ENCODE data around the gene VSIG4.
"Not testable (repeated sequence)": the region's sequence is repeated elsewhere in the genome, so short reads cannot be mapped to it uniquely, and the experiment has no call there.

Gene VSIG4

DNA sequence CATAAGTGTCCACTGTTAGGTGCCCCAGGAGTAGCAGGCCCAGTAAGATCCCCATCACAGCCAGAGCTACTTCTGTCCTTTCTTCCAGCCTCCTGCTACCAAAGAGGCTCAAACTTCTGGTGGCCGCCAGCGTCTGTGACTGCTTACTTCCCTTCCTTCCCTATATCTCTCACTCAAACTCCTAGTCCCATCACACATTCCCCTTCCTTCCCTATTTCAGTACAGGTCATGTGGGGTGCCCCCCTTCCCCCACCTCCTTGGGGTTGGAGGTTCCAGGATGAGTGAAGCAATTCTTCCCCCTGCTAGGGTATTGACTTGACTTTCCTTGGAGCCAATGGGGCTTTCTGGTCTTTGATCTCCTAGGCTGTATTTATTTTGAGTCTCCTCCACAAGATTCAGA, at the start of gene VSIG4:
TSS of gene VSIG4 (minus strand) at position 137 of the 400 bp plus-strand sequence. CDS start at position 55, 82 bp downstream.
- DNase-seq = no peak

DNA sequence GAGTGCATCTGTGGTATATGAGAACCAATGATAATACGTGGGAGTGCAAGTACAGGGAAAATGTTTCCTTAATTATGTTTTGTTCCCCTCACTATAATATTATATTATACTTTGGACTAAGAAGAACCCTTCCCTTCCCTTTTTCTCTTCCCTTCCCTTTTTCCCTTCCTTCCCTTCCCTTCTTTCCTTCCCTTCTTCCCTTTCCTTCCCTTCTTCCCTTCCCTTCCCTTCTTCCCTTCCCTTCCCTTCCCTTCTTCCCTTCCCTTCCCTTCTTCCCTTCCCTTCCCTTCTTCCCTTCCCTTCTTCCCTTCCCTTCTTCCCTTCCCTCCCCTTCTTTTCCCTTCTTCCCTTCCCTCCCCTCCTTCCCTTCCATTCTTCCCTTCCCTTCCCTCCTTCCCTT, 36.9 kb upstream of the VSIG4 start:
- DNase-seq = no peak

DNA sequence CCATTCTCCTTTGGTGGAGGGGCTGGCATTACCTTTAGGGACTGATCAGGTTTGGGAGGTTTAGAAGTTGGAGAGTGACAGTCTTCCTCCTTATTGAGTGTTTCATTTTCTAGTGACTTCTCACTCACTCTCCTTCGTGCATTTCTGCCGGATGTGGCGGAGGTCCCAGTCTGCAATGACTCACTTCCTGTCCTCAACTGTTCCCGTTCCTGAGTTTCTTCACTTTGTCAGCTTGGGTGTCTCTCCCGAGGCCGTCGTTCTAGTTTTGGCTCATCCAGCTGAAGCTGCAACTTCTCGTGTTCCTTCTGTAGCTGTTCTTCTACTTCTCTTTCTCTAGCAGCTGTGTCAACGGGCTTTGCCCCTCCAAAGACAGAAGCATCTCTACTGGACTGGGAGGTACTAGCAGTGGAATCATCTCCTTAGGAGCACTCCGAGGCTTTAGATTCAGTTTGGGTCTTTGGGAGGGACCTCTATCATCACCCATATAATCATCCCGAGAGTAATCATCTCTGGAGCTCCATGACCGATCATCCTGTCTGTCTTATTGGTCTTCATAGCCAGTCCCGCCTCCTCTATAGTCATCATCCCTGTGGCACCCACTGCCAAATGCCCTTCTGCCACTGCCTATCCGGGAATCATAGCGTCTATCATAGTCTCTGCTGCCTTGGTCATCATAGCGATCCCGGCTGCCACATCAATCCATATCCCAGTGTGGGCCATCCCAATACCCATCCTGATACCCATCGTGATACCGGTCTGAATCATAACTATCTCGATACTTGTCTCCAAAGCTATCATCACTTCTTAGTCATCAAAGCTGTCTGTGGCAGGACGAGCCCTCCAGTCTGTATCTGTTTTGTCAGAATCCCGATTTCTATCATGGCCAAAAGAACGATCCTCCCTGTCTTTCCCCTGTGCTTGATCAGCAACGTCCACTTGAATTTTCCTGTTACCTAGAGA, 35.3 kb upstream of the VSIG4 start:
- DNase-seq = peak; percentile 0

GRCh38 chrX:66071126-66071525, 31.2 kb upstream of the VSIG4 start:
- DNase-seq = no peak

DNA sequence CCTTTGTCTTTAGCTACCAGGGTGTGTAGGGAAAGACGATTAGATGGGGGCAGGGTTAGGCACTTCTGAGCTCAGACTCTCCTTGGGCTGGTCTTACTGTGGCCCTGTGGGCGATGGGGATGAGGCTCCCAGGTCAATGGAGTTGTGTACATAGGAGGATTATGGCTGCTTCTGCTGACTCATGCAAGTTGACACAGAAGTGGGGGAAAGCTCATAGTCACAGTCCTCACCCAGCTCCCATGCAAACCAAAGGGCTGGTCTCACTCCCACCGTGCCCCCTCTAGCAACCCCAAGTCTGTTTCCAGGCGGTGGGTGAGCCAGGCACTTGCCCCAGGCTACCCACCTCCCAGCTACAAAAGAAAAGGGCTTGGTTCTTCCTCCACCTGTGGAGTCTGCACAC, 24.4 kb upstream of the VSIG4 start:
- DNase-seq = no peak

GRCh38 chrX:66057019-66057418, 17.1 kb upstream of the VSIG4 start:
- not testable (repeated sequence) for DNase-seq

- no peak for DNase-seq
Observed at GRCh38 chrX:66054978-66055377, 15.1 kb upstream of the VSIG4 start.

- no peak for DNase-seq
Observed at GRCh38 chrX:66053414-66053813, 13.5 kb upstream of the VSIG4 start.

- no peak for DNase-seq
Observed at GRCh38 chrX:66051980-66052379, 12.1 kb upstream of the VSIG4 start.

DNA sequence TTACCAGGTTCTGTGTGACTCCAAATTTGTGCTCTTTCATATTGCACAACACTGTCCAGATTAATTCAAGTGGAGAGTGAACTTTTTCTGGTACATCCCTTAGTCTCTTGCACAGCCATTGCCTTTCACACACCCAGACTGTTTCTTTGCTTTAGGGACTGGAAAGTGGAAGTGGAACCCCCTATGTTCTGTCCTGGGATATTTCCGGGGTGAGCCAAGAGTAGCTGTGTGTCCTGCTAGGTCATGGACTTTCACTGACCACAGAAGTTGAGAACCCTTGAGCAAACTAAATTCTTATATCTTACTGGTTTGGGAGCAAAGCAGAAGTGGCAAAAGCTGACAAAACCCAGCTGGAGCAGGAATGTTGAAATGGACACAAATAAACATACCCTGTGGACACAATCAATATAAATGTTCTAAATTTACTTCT, 10.3 kb upstream of the VSIG4 start:
- DNase-seq = no peak

- DNase-seq = no peak
Observed at GRCh38 chrX:66049056-66049455, 9.2 kb upstream of the VSIG4 start.

DNA sequence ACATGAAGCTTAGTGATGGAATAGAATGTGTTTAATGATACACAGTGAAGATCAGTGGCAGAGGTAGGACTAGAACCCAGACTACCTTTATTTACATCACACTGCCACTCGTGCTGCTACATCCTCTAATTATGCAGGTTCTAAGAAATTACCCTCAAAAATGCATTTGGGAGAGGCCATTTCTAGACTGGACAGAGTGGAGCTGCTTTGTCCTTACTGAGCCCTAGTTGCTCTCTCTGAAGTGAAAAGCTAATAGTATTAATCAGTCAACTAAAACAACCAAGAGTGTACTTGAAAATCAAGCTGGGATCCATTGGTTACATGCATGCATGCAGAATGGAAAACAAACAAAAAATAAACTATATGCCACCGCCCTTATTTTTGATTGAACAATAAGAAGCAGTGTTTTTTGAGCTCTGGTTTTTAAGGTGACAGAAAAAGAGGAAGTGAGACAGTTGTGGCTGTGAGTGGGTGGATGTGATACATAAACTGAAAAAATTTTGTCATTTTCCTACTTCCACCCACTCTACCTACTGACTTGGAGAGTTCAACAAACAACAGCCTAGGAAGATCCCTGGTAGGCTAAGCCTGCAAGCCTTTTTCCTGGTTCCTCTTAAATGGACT, 6.8 kb upstream of the VSIG4 start:
- DNase-seq = no peak

DNA sequence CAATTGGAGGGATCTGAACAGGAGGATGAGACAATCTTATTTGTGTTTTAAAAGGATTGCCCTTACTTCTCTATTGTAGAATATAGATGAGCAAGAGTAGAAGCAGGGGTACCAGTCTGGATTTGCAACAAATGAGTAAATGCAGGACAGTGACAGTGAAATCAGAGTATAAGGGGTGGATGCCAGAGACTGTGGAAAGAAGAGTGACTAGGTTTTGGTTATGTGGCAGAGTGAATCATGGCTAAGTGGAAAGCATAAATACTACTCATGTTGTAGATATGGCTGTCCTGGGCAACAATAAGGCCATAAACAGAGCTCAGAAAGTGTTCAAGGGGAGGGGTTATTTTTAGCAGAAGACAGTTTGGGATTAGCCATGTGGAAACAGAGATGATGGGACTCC, 6.0 kb upstream of the VSIG4 start:
- no peak for DNase-seq

DNA sequence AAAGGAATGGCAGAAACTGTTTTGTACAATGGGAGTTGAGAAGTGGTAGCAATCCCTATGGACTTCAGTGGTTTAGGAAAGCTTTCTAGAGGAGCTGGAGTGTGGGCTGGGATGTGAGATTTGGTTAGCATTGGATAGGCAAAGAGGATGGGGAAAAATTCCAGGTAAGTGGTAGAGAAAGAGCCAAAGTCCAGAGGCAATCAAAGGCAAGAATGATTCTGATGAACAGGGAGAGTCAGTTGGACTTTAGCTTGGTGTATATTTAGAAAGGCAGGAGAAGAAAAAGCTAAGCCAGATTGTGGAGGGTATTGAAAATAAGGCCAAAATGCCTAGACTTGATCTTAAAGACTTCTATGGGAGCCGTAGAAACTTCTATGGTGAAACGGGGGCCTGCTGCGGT, 3.7 kb upstream of the VSIG4 start:
- DNase-seq = no peak

DNA sequence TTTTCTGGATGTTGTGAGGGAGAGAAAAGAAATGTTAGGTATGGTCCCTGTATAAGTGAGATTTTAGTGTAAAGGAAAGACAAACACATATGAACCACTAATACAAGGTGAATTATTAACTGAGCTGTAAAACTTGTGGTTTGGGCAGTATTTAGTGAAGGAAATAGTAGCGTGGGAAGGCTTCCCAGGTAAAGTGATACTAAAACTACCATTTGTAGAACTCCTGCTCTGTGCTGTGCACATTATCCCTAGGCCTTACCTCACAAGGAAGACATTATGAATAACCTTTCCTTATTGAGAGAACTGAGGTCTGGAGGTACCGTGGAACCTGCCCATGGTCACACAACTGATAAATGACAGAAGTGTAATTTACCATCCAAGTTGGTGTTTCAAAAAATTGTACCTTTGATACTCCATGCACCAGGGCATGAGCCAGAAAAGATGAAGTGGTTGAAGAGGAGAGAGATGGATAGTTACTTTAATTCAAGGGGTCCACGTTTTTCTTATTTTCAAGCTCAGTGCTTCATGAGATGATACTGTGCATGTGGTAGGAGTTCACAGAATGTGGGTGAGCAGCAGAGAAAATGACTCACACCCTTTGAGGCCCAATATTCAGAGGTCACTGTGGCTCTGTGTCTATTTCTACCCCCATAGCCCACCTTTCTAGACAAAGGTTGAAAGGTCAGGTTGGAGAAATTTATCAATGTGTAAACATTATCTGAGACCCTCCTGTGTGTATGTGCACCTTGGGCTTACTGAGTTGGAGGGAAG, 2.6 kb upstream of the VSIG4 start:
- DNase-seq = no peak

GRCh38 chrX:66038115-66038514, 1.8 kb downstream of the VSIG4 start:
- DNase-seq = no peak

GRCh38 chrX:66036231-66036630, 3.6 kb downstream of the VSIG4 start:
- DNase-seq = no peak

DNA sequence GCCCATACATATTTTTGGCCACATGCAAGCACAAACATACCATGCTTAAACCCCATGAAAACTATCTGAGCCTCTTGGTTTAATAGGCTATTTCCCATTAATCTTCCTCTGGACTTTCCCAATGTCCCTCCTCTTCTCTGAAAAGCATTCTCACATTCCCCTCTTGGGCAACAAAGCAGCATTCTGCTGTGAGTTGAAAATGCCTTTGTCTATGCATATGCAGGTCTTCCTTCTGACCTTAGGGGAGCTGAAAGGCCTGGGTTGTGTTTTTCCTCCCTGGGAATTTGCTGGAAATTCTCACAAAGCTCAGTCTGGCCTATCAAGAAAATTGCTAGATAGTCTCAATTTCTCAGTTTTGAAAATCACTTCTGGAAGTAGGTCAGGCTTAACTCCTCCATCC, 4.2 kb downstream of the VSIG4 start:
- DNase-seq = no peak

- DNase-seq = peak; percentile 5
Observed at GRCh38 chrX:66030505-66031317, 9.2 kb downstream of the VSIG4 start.

DNA sequence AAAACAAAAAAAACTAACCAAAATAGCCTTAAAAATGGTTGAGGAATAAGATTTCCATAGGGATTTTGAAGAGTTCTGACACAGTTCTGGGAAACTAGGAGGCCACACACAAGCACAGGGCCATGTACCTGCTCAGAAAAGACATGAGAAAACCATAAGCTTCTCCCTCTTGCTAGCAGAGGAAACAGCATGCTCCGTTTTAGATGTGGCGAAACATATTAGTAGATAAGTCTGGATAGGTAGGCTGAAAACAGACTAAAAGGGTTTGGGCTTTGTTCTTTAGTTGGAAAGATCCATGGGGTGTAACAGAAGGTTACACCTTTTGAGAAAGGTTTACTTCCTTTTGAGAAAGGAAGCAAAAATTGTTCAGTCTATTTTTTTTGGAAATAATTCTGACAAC, 10.9 kb downstream of the VSIG4 start:
- no peak for DNase-seq

- no peak for DNase-seq
Observed at GRCh38 chrX:66024570-66024969, 15.3 kb downstream of the VSIG4 start.

DNA sequence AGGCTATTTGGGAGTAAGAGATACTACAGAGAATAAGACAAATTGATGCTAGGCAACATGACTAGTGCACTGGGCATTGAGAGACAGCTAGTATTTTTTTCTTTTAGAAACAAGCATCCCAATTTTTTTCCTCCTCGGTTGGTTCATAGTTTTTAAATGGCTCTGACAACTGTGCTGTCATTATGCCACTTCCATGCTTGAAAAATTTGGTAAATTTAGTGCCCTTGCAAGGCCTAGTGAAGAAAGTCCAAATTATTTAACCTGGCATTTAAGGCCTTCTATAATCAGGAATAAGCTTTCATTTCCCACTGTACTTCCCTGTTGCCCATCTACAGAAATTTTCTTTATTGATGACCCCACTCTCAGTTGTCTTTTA, 15.8 kb downstream of the VSIG4 start:
- no peak for DNase-seq
